GM12864 (cell line): ENCODE measurements around the gene PTPRM.

ENCODE experiments used
- DNase-seq: peaks from one replicate; pipeline ENCODE4 v3.0.0-alpha.2; 2011; ENCODE audit warnings: low read depth
- H3K4me3 ChIP-seq: 2 replicates; pipeline ENCODE4 v1.5.1; 2011; ENCODE audit warnings: mild to moderate bottlenecking, low read depth, low read length, control low read depth
- TF ChIP-seq, protein P1 (sequence below): IDR thresholded peaks from 2 replicates; pipeline ENCODE4 v1.5.1; 2011; ENCODE audit warnings: low read depth, mild to moderate bottlenecking, moderate library complexity, low read length, control low read depth, inconsistent platforms; ENCODE audit errors: missing control alignments

PTPRM gene

DNA sequence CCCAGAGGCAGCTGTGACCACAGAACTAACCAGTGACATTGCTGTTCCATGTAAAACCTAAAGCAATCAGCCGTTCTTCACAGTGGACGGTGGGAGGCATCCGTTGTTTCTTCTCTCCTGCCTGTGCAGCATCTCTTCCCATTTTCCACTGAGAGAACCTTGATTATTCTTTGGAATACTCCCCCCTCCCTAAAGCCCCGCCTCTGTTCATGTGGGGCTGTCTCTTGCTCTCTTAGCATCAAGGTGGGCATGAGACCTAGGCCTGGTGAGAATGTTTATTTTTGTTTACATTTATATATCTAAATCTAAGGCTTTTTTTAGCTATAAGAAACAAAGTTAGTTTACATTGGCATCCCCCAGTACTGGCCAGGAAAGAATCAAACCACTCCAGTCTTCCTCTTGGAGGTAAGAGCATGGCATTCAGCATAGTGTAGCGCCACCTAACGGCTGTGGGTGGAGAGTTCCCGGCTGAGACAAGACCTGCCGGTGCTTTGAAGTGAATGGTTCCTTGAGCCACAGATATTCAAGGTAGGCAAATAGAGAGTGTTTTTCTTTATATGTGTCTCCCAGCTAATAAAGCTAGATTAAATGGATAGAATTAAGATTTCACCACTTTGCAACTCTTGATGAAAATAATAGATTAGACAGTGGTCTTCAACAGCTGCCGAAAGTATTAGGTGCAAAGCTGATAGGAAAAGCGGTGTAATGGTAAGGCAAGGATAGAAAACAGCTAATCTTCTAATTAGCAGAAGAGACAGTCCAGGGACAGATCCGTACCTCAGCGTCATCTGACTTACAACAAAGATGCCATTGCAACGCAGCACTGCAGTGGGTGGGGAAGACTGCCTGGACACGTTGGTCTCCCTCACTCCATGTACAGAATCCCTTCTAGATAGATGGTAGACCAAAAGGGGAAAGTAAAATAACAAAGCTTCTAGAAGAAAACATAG lies 822.5 kb downstream of the PTPRM start:
- TF ChIP-seq, protein P1, sequence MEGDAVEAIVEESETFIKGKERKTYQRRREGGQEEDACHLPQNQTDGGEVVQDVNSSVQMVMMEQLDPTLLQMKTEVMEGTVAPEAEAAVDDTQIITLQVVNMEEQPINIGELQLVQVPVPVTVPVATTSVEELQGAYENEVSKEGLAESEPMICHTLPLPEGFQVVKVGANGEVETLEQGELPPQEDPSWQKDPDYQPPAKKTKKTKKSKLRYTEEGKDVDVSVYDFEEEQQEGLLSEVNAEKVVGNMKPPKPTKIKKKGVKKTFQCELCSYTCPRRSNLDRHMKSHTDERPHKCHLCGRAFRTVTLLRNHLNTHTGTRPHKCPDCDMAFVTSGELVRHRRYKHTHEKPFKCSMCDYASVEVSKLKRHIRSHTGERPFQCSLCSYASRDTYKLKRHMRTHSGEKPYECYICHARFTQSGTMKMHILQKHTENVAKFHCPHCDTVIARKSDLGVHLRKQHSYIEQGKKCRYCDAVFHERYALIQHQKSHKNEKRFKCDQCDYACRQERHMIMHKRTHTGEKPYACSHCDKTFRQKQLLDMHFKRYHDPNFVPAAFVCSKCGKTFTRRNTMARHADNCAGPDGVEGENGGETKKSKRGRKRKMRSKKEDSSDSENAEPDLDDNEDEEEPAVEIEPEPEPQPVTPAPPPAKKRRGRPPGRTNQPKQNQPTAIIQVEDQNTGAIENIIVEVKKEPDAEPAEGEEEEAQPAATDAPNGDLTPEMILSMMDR = peak; percentile 70
- H3K4me3 ChIP-seq = no peak overlapping the region
- DNase-seq = peak; percentile 2

DNA sequence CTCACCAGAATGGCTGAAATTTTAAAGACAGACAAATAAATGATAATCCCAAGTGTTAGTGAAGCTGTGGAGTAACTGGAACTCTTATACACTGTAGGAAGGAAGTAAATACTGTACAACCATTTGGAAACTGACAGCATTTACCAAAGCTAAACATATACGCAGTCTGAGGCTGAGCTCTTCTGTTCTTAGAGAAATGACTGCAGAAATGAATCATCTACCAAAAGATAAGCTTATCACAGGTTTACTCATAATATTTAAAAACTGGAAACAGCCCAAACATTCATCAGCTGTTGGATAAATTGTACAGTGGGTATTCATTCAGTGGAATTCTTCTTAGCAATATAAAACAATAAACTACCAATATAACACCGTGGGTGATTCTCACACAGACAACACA lies 824.0 kb downstream of the PTPRM start:
- no peak overlapping the region for H3K4me3 ChIP-seq
- TF ChIP-seq, protein P1 = no peak
- no peak for DNase-seq

DNA sequence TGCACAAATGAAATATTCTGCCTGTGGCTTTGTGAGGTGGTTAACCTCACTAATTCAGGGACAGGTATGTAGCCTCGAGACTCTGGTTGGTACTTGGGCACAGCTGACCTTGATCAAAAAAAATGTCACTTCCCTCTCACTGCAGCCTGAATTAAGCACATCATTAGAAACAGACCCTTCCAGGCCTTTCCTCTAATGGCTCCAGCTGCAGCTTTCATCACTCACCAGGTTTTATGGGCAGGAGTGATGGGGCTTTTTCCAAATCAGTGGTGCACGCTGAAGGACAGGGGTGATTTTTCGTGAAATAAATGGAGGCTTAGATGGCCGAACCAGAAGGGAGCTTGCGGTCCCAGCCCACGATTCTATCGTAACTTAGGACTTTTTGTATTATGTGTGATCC lies 829.1 kb downstream of the PTPRM start:
- no peak overlapping the region for H3K4me3 ChIP-seq
- TF ChIP-seq, protein P1 = no peak
- DNase-seq = no peak

GRCh38 chr18:8397034-8397433 lies 829.9 kb downstream of the PTPRM start:
- DNase-seq = no peak
- no peak overlapping the region for H3K4me3 ChIP-seq
- TF ChIP-seq, protein P1 = no peak

DNA sequence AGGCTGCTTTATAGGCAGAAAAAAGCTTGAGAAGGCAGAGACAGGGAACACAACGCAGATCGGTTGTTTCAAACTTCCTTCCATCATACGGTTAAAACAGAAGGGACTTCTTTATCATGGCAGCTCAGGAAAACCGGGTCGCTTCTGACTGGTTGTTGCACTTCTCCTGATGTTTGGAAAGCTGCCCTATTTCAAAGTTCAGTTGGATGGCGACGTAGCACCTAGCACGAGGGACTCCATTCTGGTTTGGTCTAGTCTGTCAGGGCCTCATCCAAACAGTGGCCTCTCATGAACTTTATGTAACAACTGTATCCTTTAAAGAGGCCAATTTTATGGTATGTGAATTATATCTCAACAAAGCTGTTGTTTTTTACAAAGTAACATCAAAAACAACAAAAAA lies 832.0 kb downstream of the PTPRM start:
- no peak for DNase-seq
- TF ChIP-seq, protein P1 = no peak
- no peak overlapping the region for H3K4me3 ChIP-seq

- no peak for DNase-seq
- H3K4me3 ChIP-seq = no peak overlapping the region
- TF ChIP-seq, protein P1 = no peak
Measured at GRCh38 chr18:8400193-8400752, 833.2 kb downstream of the PTPRM start.
